Neural progenitor cell (in vitro differentiated cells): ENCODE results near the gene MKI67.

ENCODE experiments used
- CTCF ChIP-seq: fragments of 200-600 bp; sonication (generic); IDR thresholded peaks from 2 replicates; pipeline ENCODE4 v1.5.1; 2017; ENCODE audit warnings: antibody characterized with exemption, mild to moderate bottlenecking
- EZH2 ChIP-seq: fragments of 200-600 bp; sonication (generic); IDR thresholded peaks from 2 replicates; pipeline ENCODE4 v1.6.1; 2017; ENCODE audit warnings: antibody characterized with exemption, mild to moderate bottlenecking, moderate library complexity

DNA sequence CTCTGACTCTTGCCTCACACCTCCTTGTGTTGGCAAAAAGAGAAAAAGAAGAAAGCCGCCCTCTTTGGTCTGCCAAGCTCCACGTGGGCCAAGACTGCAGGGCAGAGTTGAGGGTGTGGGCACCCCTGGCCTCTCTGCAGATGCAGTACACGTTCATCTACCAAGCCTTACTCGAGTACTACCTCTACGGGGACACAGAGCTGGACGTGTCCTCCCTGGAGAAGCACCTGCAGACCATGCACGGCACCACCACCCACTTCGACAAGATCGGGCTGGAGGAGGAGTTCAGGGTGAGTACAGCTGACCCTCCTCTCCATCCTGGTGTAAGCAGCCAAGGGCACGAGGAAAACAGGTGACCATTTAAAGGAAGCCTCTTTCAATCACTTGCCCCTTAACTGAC, 56.1 kb downstream of the MKI67 start:
- TF ChIP-seq EZH2 (no peak), CTCF (no peak)
